ENCODE results near the gene ELFN2. TPM values are rescaled to one million over a fixed set of nuclear protein-coding genes. Genes with fewer than 3 reads are reported as not detected.
A peak's percentile ranks its signal among the peaks of the same experiment; 100 is the strongest.

ELFN2 gene
- total RNA-seq, 4 donors from 2014 or later: under 0.01 TPM; not detected in 2

DNA sequence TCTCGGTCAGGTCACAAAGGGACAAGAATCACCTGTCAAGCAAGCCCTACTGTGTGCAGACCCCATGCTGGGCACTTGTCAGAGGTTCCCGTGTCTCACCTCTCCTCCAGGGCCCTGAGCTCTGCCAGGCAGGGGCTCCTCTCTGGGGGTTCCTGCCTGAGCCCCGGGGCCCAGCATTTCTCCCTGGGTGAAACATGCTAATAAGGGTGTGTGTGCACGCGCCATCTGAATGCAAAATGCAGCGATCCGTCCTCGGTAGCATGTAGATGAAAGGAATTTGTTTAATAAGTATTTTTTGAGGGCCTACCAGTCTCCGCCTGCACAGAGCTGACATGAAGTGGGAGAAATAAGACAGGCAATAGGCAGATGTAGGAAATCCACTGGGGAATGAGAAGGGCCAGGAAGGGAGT, 5.8 kb downstream of the ELFN2 start:
- in situ Hi-C loops (cut with MboI; ENCODE audit: low pct_ligation_motif_present in 1 of 4, low pct_unique_long_range_greater_than_20kb in 1 of 4, low sequenced_read_pairs in 3 of 4): no loop called here
- no peak for DNase-seq
- H3K9me3 ChIP-seq: no peaks in the 10 kb centered on the region
- H3K27ac ChIP-seq: no peak overlapping the region
- H3K4me1 ChIP-seq: peaks cover 0 to 15% (median 9%) of the 10 kb centered on the region in 4 donors
- no peak overlapping the region for H3K4me3 ChIP-seq
- peaks cover 98% of the 10 kb centered on the region for H3K27me3 ChIP-seq
- WGBS, 2 donors (ENCODE audit: low coverage in 1 of 2): 73% methylated on average over 8 of the region's 9 CpGs; no CpG with 5 or more reads in 1 of the 2 donors
- H3K36me3 ChIP-seq: no peaks in the 10 kb centered on the region
- TF ChIP-seq, protein P1, sequence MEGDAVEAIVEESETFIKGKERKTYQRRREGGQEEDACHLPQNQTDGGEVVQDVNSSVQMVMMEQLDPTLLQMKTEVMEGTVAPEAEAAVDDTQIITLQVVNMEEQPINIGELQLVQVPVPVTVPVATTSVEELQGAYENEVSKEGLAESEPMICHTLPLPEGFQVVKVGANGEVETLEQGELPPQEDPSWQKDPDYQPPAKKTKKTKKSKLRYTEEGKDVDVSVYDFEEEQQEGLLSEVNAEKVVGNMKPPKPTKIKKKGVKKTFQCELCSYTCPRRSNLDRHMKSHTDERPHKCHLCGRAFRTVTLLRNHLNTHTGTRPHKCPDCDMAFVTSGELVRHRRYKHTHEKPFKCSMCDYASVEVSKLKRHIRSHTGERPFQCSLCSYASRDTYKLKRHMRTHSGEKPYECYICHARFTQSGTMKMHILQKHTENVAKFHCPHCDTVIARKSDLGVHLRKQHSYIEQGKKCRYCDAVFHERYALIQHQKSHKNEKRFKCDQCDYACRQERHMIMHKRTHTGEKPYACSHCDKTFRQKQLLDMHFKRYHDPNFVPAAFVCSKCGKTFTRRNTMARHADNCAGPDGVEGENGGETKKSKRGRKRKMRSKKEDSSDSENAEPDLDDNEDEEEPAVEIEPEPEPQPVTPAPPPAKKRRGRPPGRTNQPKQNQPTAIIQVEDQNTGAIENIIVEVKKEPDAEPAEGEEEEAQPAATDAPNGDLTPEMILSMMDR (IDR thresholded peaks at IDR 0.05): no peak
- TF ChIP-seq EP300 (IDR thresholded peaks at IDR 0.05; ENCODE audit: low read depth) (no peak), POLR2AphosphoS5 (IDR thresholded peaks at IDR 0.05) (no peak), POLR2A (IDR thresholded peaks at IDR 0.05) (no peak)
- intact Hi-C loops (cut with DNase I; ENCODE audit: low total_unique reads): no loop called here

DNA sequence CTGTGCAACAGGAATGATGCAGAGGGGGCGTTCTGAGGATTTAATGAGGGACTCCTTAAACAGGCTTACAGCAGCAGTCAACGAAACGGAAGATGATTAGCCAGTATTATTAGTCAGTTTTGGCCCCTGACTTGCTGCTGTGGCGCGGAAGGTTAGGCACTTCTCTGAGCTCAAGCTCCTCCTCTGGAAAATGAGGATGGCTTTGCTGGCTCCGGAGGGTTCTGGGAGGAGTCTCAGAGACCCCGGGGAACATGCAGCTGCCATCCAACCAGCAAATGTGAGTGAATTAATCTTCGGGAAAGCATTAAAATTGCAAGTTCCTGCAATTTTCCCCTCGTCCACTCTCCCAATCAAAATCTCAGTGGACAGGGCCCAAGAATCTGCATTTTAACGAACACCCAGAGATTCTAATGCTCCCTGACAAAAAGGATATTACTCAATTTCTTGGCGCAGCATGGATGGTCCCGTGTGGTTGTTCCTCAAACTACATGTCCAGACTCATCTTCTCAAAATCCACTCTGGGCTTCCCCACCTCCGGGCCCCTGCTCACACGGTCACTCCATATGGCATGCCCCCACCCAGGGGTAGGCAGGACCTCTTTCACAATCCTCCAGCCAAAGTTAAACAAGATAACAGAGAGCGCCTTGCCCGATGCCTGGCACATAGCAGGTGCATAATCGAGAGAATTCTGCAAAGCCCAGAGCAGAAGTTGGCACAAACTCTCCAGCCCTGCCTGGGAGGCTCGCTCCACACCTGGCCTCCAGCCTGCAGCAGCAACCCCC, 6.4 kb downstream of the ELFN2 start:
- no peaks in the 10 kb centered on the region for H3K9me3 ChIP-seq
- H3K27me3 ChIP-seq: peaks cover 99% of the 10 kb centered on the region
- in situ Hi-C loops (cut with MboI; ENCODE audit: low pct_ligation_motif_present in 1 of 4, low pct_unique_long_range_greater_than_20kb in 1 of 4, low sequenced_read_pairs in 3 of 4): no loop called here
- DNase-seq: no peak
- no peak for TF ChIP-seq POLR2A (IDR thresholded peaks at IDR 0.05)
- TF ChIP-seq, protein P1 (IDR thresholded peaks at IDR 0.05): no peak
- no peak for TF ChIP-seq EP300 (IDR thresholded peaks at IDR 0.05; ENCODE audit: low read depth)
- TF ChIP-seq POLR2AphosphoS5 (IDR thresholded peaks at IDR 0.05): no peak
- peaks cover 0 to 15% (median 9%) of the 10 kb centered on the region in 4 donors for H3K4me1 ChIP-seq
- intact Hi-C loops (cut with DNase I; ENCODE audit: low total_unique reads): no loop called here
- peak overlapping the region in 1 of 4 donors; percentile 33 for H3K4me3 ChIP-seq
- no peak overlapping the region for H3K27ac ChIP-seq
- no peaks in the 10 kb centered on the region for H3K36me3 ChIP-seq
- WGBS, 2 donors (ENCODE audit: low coverage in 1 of 2): 30 to 46% methylated on average over 4 to 16 of the region's 18 CpGs

DNA sequence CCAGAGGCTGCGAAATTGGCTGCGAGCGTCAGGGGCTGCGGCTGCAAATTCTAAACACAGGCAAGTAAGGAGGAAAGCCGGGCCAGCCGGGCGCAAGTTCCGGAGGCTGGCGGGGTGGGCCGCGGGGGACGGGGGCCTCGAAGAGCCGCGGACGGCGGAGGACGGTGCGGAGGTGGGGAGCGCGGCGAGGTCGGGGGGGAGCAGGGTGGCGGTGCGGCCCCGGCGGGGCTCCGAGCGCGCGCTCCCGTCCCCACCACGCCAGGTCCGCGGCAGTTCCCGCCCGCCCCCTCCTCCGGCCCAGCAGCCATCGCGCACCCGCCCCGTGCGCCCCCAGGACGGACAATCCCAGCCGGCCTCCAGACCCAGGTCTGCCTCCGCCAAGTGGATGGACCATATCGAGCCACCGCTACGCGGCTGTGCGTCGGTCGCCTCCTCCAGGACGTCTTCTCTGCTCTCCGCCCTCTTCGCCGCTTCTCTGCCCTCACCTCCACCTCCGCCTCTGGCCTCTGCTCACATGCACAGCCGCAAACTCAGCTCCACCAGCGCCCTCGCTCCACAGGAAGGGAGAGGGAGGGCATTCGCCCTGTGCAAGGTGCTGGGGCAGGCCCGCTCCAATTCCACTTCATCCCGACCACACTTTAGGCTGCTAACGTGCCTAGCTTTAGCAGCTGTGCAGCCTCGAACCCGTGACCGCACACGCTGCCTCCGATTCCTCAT, 7.2 kb downstream of the ELFN2 start:
- H3K4me1 ChIP-seq: peaks cover 0 to 15% (median 9%) of the 10 kb centered on the region in 4 donors
- H3K9me3 ChIP-seq: no peaks in the 10 kb centered on the region
- no peak overlapping the region for H3K27ac ChIP-seq
- in situ Hi-C loops (cut with MboI; ENCODE audit: low pct_ligation_motif_present in 1 of 4, low pct_unique_long_range_greater_than_20kb in 1 of 4, low sequenced_read_pairs in 3 of 4) (no loop called here), intact Hi-C loops (cut with DNase I; ENCODE audit: low total_unique reads) (no loop called here)
- TF ChIP-seq POLR2A (IDR thresholded peaks at IDR 0.05) (no peak), POLR2AphosphoS5 (IDR thresholded peaks at IDR 0.05) (no peak), EP300 (IDR thresholded peaks at IDR 0.05; ENCODE audit: low read depth) (no peak)
- TF ChIP-seq, protein P1 (IDR thresholded peaks at IDR 0.05): no peak
- WGBS, 2 donors (ENCODE audit: low coverage in 1 of 2): 3% methylated on average over 59 of the region's 70 CpGs; no CpG with 5 or more reads in 1 of the 2 donors
- no peak for DNase-seq
- peak overlapping the region in 2 of 4 donors; percentile 8 to 33 for H3K4me3 ChIP-seq
- H3K36me3 ChIP-seq: no peaks in the 10 kb centered on the region
- peaks cover 98% of the 10 kb centered on the region for H3K27me3 ChIP-seq

DNA sequence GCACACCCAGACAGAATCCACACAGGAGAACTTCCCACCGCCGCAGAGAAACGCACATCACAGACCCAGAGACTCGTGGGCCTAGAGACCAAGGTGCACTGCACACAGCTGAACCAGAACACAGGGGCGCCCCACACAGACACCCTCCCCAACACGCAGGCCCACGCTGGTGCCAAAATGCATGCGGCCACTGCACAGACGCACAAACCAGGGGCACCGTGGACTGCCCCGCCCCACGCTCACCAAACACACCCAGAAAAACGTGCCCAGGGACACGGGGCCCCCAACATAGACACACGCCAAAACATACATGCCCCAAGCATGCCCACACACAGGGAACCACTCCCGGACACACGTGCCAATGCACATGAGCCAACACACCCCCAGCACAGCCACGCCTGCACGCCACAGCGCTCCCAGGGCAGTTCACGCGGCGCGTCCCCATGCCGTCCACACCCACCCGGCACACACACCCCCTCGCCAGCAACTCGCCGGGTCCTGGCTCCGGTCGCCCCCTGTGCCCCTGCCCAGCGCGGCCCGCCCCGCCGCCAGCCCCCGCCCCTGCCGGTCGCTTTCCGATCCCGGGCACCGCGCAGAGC, 7.8 kb downstream of the ELFN2 start:
- no peak for DNase-seq
- Histone ChIP-seq H3K36me3 (no peaks in the 10 kb centered on the region), H3K4me3 (peak overlapping the region in 1 of 4 donors; percentile 33), H3K27me3 (peaks cover 95% of the 10 kb centered on the region), H3K4me1 (peaks cover 0 to 15% (median 9%) of the 10 kb centered on the region in 4 donors), H3K9me3 (no peaks in the 10 kb centered on the region), H3K27ac (no peak overlapping the region)
- 8% methylated on average over 32 of the region's 43 CpGs; no CpG with 5 or more reads in 1 of the 2 donors for WGBS, 2 donors (ENCODE audit: low coverage in 1 of 2)
- TF ChIP-seq POLR2A (IDR thresholded peaks at IDR 0.05): no peak
- no peak for TF ChIP-seq EP300 (IDR thresholded peaks at IDR 0.05; ENCODE audit: low read depth)
- TF ChIP-seq, protein P1 (IDR thresholded peaks at IDR 0.05): no peak
- no peak for TF ChIP-seq POLR2AphosphoS5 (IDR thresholded peaks at IDR 0.05)
- in situ Hi-C loops (cut with MboI; ENCODE audit: low pct_ligation_motif_present in 1 of 4, low pct_unique_long_range_greater_than_20kb in 1 of 4, low sequenced_read_pairs in 3 of 4) (no loop called here), intact Hi-C loops (cut with DNase I; ENCODE audit: low total_unique reads) (no loop called here)

All from transverse colon (tissue), 4 donors.